ENCODE results near the gene MYH13.

DNA sequence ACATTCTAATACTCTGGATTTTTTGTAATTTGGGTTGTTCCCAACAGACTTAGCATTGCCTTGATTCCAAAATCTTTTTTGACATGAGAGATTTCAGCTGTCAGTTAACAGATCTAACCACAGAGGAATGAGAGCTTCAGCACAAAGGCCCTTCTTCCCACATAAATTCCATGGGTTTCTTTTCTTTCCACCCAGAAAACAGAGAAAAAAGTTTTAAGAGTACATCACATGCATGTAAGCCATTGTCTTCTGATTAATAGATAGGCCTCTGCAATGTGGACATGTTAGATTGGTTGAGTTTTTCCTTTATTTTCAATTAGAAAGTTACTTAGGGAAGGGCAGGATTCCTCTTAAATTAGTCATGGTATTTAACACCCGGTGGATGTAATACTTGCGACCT lies 48.0 kb upstream of the MYH13 start:
- TF ChIP-seq, protein P1, sequence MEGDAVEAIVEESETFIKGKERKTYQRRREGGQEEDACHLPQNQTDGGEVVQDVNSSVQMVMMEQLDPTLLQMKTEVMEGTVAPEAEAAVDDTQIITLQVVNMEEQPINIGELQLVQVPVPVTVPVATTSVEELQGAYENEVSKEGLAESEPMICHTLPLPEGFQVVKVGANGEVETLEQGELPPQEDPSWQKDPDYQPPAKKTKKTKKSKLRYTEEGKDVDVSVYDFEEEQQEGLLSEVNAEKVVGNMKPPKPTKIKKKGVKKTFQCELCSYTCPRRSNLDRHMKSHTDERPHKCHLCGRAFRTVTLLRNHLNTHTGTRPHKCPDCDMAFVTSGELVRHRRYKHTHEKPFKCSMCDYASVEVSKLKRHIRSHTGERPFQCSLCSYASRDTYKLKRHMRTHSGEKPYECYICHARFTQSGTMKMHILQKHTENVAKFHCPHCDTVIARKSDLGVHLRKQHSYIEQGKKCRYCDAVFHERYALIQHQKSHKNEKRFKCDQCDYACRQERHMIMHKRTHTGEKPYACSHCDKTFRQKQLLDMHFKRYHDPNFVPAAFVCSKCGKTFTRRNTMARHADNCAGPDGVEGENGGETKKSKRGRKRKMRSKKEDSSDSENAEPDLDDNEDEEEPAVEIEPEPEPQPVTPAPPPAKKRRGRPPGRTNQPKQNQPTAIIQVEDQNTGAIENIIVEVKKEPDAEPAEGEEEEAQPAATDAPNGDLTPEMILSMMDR (IDR thresholded peaks at IDR 0.05): no peak
- TF ChIP-seq EZH2 (IDR thresholded peaks at IDR 0.05) (no peak), EZH2phosphoT487 (IDR thresholded peaks at IDR 0.05) (no peak)

Data from neural progenitor cell (in vitro differentiated cells).